Prostate gland (tissue), 2 donors: ENCODE measurements around the gene ZBTB49.

Source experiments
- POLR2A ChIP-seq: fragments of 450-650 bp; IDR thresholded peaks from one replicate; pipeline ENCODE4 v1.6.1; 2016; ENCODE audit warnings: antibody characterized with exemption, mild to moderate bottlenecking
- POLR2AphosphoS5 ChIP-seq: sonication (generic); formaldehyde crosslinking; IDR thresholded peaks from one replicate; pipeline ENCODE4 v1.6.1; 2017; ENCODE audit warnings: antibody characterized with exemption
- TF ChIP-seq, protein P1 (sequence below), 4 experiments: fragments of 200-600 bp in 2 of 4; fragments of 450-650 bp in 2 of 4; sonication (generic) in 2 of 4; IDR thresholded peaks; 1 replicate in 3 of 4; 2 replicates in 1 of 4; pipeline ENCODE4 v1.5.1; 2016 to 2019; ENCODE audit warnings: antibody characterized with exemption in 4 of 4, mild to moderate bottlenecking in 2 of 4, moderate library complexity in 2 of 4

DNA sequence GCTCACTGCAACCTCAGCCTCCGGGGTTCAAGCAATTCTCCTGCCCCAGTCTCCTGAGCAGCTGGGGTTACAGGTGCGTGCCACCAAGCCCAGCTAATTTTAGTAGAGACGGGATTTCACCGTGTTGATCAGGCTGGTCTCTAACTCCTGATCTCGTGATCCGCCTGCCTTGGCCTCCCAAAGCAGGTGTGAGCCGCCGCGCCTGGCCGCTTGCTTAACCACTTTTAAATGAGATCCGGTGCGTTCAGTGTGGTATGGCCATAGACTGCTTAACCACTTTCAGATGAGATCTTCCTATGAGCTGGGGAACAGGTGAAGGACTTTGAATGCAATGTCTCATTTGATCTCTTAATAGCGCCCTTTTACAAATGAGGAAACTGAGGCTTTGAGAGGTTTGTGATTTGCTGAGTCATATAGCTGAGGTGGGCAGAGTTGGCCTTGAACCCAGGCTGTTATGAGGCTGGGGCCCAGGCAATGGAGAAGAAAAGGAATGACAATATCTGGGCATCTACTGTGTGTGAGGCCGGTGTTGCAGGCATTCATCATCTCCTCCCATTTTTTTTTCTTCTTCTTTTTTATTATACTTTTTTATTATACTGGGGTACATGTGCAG lies 55.0 kb downstream of the ZBTB49 start:
- TF ChIP-seq POLR2AphosphoS5 (no peak), POLR2A (no peak)
- TF ChIP-seq, protein P1, sequence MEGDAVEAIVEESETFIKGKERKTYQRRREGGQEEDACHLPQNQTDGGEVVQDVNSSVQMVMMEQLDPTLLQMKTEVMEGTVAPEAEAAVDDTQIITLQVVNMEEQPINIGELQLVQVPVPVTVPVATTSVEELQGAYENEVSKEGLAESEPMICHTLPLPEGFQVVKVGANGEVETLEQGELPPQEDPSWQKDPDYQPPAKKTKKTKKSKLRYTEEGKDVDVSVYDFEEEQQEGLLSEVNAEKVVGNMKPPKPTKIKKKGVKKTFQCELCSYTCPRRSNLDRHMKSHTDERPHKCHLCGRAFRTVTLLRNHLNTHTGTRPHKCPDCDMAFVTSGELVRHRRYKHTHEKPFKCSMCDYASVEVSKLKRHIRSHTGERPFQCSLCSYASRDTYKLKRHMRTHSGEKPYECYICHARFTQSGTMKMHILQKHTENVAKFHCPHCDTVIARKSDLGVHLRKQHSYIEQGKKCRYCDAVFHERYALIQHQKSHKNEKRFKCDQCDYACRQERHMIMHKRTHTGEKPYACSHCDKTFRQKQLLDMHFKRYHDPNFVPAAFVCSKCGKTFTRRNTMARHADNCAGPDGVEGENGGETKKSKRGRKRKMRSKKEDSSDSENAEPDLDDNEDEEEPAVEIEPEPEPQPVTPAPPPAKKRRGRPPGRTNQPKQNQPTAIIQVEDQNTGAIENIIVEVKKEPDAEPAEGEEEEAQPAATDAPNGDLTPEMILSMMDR (IDR thresholded peaks at IDR 0.05): no peak
